GM12878 (cell line): ENCODE data around the gene DMPK. TPM values are rescaled to one million over a fixed set of nuclear protein-coding genes. Genes with fewer than 3 reads are reported as not detected.

Experiments
- CREB1 ChIP-seq: IDR thresholded peaks from 2 replicates; pipeline ENCODE4 v1.6.1; 2012; ENCODE audit warnings: low read depth, mild to moderate bottlenecking, inconsistent platforms
- IKZF1 ChIP-seq: fragments of 450-650 bp; conservative IDR thresholded peaks from 2 replicates; pipeline ENCODE4 v1.6.1; 2017; ENCODE audit warnings: antibody characterized with exemption, mild to moderate bottlenecking
- SMC3 ChIP-seq: IDR thresholded peaks from 2 replicates; pipeline ENCODE4 v1.6.1; 2011; ENCODE audit warnings: low read length, improper control_type of control experiment, borderline replicate concordance
- TCF3 ChIP-seq: IDR thresholded peaks from 2 replicates; pipeline ENCODE4 v1.6.1; 2012; ENCODE audit warnings: low read depth, mild to moderate bottlenecking, low read length, borderline replicate concordance; ENCODE audit not compliant: insufficient read depth
- polyA plus RNA-seq, 11 experiments: library from polyadenylated mRNA; depleted of rRNA in 4 of 11; unstranded in 6 of 11; stranded (reverse) in 5 of 11; fragments of >200 nt; fragmentation: Nextera tagmentation in 4 of 11; fragmentation: Illumina TruSeq in 1 of 11; extraction: Ambion mirVana in 4 of 11; extraction: Trizol in 1 of 11; gene quantifications; 1 replicate in 1 of 11; 2 replicates in 10 of 11; pipeline versions ENCODE4 v1.2.1 to v1.2.3, GENCODE V29; 2011 to 2016; ENCODE audit warnings: inconsistent platforms in 2 of 11, missing spikeins in 2 of 11, low read depth in 1 of 11
- total RNA-seq, 4 experiments: library from RNA; depleted of rRNA in 3 of 4; stranded (reverse); fragments of >200 nt in 3 of 4; fragmentation: Illumina TruSeq in 1 of 4; extraction: Trizol in 1 of 4; gene quantifications; 2 replicates each; pipeline versions ENCODE4 v1.2.1 to v1.2.3, GENCODE V29; 2013 to 2021
- TF ChIP-seq, protein P1 (sequence below): IDR thresholded peaks from 2 replicates; pipeline ENCODE4 v1.6.1; 2012; ENCODE audit warnings: improper control_type of control experiment, low read depth, low read length; ENCODE audit not compliant: insufficient replicate concordance
- TF ChIP-seq, protein P2 (sequence below): fragments of 450-650 bp; IDR thresholded peaks from 2 replicates; pipeline ENCODE4 v1.6.1; 2016; ENCODE audit warnings: mild to moderate bottlenecking

The DMPK gene
- total and polyA plus RNA-seq, 10 of the 15 experiments (the other 5 are each of a cell fraction or from before 2014, with no cell fraction given), result 0.60 to 33.6 (median 5.2) TPM

DNA sequence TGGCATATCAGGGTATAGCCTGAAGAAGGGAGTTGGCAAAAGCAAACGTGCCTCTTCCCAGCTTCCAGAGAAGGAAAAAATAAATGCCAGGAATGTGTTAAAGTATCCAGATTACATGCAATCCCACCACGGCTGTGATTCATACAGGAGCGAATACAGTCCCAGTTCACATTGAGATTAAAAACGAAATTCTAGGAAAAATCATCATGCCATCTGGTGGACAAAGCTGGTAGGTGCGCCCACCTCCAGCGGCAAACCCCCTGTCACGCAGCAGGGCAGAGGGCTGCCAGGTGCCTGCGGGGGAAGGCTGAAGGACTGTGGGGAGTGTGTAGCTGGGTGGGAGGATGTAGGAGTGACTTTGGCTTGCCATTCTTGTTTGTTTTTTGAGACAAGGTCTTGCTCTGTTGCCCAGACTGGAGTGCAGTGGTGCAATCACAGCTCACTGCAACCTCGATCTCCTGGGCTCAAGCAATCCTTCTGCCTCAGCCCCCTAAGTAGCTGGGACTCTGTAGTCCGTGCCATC lies 16.8 kb upstream of the DMPK start (continued):
- TF ChIP-seq, protein P1, sequence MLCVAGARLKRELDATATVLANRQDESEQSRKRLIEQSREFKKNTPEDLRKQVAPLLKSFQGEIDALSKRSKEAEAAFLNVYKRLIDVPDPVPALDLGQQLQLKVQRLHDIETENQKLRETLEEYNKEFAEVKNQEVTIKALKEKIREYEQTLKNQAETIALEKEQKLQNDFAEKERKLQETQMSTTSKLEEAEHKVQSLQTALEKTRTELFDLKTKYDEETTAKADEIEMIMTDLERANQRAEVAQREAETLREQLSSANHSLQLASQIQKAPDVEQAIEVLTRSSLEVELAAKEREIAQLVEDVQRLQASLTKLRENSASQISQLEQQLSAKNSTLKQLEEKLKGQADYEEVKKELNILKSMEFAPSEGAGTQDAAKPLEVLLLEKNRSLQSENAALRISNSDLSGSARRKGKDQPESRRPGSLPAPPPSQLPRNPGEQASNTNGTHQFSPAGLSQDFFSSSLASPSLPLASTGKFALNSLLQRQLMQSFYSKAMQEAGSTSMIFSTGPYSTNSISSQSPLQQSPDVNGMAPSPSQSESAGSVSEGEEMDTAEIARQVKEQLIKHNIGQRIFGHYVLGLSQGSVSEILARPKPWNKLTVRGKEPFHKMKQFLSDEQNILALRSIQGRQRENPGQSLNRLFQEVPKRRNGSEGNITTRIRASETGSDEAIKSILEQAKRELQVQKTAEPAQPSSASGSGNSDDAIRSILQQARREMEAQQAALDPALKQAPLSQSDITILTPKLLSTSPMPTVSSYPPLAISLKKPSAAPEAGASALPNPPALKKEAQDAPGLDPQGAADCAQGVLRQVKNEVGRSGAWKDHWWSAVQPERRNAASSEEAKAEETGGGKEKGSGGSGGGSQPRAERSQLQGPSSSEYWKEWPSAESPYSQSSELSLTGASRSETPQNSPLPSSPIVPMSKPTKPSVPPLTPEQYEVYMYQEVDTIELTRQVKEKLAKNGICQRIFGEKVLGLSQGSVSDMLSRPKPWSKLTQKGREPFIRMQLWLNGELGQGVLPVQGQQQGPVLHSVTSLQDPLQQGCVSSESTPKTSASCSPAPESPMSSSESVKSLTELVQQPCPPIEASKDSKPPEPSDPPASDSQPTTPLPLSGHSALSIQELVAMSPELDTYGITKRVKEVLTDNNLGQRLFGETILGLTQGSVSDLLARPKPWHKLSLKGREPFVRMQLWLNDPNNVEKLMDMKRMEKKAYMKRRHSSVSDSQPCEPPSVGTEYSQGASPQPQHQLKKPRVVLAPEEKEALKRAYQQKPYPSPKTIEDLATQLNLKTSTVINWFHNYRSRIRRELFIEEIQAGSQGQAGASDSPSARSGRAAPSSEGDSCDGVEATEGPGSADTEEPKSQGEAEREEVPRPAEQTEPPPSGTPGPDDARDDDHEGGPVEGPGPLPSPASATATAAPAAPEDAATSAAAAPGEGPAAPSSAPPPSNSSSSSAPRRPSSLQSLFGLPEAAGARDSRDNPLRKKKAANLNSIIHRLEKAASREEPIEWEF, result no peak
- TF ChIP-seq IKZF1 (peak; percentile 51), CREB1 (no peak), TCF3 (peak; percentile 70; the same call in 1 of the 2 replicates), SMC3 (peak; percentile 73; the same call in 1 of the 2 replicates)
- TF ChIP-seq, protein P2, sequence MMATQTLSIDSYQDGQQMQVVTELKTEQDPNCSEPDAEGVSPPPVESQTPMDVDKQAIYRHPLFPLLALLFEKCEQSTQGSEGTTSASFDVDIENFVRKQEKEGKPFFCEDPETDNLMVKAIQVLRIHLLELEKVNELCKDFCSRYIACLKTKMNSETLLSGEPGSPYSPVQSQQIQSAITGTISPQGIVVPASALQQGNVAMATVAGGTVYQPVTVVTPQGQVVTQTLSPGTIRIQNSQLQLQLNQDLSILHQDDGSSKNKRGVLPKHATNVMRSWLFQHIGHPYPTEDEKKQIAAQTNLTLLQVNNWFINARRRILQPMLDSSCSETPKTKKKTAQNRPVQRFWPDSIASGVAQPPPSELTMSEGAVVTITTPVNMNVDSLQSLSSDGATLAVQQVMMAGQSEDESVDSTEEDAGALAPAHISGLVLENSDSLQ, result peak; percentile 57
